GM21825 (cell line): ENCODE measurements around the gene TASP1.

Experiments used
- ATAC-seq: cut with Tn5 transposase; IDR thresholded peaks from one replicate; pipeline ENCODE4 v1.9.1; 2021; ENCODE audit warnings: mild to moderate bottlenecking, moderate library complexity; ENCODE audit not compliant: unreplicated experiment

Gene TASP1

DNA sequence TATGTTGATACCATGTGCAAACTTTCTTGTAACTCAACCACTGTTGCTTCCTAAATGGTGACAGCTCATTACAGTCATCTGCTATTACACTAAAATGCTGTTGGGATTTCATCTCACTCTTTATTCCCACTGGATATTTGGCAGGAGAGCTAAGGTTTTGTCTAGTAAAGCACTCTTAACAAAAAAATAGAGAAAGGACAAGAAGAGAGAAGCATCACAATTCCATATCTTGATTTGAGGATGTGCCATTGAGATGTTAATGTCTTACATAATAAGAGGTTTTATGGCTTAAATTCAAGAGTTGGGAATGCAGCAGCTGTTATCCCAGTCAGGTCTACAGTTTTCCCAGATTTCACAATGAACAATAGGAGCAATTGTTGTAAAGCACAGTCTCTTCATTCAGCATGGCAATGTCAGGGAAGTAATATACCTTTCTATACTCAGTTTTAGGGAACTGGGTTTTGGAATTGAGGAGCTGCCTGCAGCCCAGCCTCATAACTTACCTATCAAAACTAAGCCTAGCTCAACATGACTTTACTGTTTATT, 282.7 kb downstream of the TASP1 start:
- ATAC-seq = no peak

DNA sequence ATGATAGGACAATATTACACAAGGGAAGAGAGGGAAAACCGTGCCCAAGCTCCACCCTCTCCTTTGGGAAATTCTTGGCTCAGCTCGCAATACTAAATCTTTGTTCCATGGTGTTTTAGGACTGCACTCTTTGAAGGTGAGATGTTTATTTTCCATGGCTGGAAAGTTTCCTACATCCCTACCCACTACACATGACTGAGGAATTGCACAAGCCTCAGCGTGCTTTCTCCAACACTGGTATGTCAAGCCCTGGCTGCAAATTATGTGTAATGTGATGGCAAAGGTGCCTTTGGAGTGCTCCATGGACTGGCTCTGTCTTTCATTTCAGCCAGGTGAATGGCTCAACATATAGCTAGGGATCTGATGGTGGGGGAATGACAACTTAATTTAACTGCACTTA, 283.3 kb downstream of the TASP1 start:
- no peak for ATAC-seq

DNA sequence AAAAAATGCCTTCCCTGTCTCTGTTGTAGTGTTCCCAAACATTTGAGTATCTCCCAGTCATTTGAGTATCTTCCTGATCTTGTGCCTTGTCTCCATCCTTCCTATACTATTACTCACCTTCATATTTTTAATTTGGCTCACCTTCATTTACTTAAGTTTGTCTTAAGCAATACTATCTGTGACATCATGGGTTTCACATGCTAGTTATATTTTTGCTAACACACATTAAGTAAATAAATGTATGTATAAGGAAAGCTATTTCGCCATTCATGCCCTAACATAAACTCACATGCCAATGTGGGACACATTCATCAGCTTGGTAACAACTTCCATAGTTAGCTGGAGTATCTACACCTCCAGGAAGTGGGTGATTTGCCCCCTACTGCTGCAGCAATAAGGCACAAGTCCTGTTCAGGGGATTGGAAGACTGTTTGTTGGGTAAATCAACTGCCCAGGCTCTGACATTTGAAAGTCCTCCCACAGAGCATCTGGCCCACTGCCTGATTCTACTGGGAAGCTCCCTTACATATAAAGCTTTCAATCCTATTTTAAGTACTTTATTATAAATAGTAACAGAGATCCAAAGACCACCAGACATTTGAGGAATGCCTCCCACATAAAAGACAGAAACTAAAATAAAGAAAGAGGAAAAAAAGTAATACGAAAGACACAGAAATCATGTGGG, 285.3 kb downstream of the TASP1 start:
- ATAC-seq = no peak

DNA sequence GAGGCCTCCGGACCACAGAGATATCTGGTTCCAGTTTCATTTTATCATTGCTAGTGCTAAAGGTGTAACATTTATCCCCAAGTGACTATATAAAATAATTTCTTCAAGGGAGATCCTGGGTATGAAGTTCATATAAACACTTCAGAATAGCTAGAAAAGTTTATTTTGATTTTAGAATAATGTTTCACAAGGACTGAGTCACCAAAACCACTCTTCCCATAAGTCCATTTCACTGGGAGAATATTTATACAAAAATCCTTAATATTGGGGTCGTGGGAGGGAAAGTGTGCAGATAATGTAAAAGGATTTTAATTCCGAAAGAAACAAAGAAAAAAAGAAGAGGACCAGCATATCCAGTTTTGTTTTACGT, 289.5 kb downstream of the TASP1 start:
- ATAC-seq = no peak

DNA sequence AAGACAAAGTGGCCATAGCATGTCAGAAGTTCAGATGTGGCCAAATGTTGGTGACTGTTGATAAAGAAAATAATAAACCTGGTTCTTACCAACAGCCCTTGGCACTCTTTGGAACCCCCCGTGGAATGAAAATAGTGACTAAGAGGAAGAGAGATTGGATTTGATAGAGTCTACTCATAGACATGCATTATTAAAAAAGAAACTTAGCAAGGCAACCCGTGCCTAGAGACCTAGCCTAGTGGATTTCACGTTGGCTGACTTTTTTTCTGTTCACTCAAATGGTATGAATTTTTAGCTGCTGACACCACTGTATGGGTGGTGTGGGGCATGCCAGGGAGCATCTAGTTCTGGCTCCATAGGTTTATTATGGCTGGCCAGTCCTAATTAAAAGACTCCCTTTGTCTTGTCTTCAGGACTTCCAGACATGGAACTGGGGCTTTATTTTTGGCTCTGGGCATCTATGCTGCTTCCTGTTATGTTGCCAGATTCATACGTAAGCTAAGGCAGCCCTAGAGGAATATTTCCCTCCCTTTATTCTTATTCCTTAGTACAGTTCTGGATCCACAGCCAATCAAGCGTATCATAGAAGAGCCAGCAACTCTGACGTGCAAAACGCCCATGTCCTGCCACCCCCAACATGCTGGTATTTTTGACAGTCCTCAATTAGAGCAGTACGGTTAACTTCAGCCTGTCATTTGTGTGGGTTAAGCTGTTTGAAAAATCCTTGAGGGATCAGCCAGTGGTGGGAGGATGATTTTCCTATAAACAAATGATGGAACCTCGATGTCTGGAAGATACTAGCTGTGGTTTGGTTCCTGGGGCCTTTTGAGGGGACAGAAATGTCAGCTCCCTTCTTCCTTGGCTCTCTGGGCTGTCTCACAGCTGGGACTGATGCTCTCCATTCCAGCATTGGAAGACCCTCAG, 290.2 kb downstream of the TASP1 start:
- no peak for ATAC-seq

DNA sequence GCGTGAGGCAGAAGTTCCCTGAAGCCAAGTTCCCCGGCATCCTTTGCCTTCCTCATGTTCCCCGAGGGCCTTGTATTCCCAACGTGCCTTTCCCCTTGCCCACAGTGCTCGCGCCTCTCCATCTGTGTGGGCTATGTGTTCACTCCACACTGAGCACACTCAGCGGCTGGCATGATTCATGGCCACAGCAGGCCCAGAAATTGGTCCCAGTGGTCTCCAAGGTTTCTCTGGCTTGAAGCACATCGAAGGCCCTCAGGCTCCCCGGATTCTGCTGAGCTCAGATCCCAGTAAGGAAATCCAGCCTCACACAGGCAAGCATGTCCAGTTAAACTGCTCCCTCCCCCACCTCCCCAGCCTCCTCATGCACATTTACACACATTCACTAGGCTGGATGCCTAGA, 294.1 kb downstream of the TASP1 start:
- no peak for ATAC-seq

DNA sequence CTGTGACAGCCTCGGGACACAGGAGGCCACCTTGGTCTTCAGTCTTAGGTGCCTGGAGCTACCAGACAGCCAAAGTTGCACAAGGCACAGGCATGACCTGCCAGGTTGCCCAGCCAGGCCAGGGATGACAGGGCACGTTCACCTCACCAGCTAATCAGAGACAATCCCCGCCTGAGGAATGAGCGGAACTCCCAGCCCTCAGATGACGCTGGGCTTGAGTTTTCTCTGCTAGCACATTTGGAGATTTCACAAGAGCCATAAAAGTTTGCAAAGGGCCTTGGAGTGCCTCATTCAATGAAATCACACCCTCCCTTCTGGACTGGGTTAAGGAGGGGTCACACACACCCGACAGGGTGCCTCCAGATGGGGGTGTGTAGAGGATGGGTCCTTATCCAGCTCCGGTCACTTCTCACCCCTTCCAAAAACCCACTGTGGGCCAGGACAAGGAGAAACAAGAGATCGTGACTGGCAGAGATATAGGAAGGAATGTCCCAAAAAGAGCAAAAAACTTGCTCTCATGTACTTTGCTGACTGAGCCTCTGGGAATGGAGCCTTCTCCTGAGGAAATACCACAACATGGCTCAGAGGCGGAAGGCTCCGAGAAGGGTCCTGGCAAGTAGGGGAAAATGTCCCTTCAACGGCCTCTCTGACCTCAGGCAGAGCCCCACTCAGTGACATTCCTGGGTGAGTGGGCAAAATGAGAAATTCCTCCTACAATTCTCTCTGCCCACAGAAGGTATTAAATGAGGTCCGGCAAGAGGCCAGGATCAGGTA, 296.1 kb downstream of the TASP1 start:
- no peak for ATAC-seq

DNA sequence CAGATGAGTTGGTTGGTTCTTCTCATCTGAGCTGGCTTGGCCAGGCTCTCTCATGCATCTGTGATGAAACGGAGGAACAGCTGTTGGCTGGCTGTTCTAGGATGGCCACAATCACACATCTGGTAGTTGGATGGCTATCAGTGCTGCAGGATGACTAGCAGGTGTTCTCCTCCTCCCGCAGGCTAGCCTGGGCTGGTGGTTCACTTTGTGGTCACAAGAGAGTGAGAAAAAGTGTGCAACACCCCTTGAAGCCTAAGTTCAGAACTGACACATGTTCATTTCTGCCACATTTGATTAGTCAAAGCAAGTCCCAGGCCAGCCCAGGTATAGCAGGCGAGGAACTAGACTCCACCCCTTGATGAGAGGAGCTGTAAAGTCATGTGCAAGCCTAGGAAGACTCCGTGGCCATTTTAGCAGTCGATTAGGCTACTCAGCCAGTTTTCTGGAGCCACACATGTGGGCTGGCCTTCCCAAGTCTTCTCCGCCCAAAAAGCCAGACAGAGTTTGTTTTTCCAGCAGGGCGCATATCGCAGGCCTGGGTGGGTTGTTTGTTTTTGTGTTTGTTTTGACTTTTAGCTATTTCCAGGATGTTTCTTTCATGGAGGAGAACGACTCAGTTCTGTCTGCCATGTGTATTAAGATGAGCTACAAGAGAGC, 296.9 kb downstream of the TASP1 start:
- no peak for ATAC-seq

DNA sequence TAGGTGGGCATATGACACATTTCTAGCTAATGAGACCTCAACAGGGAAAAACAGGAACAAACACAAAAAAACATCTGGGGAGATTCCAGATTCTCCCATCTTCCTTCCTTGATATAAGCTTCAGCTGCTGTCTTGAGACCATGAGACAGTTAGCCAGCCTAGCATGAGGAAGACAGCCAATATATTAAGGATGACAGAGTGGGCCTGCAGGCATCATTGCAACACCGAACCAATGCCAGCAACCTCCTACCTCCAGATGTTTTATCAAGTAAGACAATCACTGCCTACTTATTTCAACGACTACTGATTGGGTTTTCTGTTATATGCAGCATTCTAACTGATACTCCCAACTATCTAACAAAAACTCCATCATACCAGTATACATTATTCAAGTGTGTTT, 298.6 kb downstream of the TASP1 start:
- ATAC-seq = no peak
